Metanephros (tissue), 1 donor: Measurements from ENCODE around the gene CCDC196. TPM values are rescaled to one million over a fixed set of nuclear protein-coding genes. Genes with fewer than 3 reads are reported as not detected.

ENCODE experiments used
- total RNA-seq: library from RNA; depleted of rRNA; stranded (reverse); fragments of >200 nt; gene quantifications from one replicate; pipeline ENCODE4 v1.2.3, GENCODE V29; 2014

CCDC196 gene, protein sequence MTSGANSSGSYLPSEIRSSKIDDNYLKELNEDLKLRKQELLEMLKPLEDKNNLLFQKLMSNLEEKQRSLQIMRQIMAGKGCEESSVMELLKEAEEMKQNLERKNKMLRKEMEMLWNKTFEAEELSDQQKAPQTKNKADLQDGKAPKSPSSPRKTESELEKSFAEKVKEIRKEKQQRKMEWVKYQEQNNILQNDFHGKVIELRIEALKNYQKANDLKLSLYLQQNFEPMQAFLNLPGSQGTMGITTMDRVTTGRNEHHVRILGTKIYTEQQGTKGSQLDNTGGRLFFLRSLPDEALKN
- total RNA-seq = not detected

GRCh38 chr14:66485910-66486421, at the start of gene CCDC196:
Gene CCDC196, plus strand, starts transcription at chr14:66486371. Its CDS starts 132 bp downstream, at chr14:66486503.

DNA sequence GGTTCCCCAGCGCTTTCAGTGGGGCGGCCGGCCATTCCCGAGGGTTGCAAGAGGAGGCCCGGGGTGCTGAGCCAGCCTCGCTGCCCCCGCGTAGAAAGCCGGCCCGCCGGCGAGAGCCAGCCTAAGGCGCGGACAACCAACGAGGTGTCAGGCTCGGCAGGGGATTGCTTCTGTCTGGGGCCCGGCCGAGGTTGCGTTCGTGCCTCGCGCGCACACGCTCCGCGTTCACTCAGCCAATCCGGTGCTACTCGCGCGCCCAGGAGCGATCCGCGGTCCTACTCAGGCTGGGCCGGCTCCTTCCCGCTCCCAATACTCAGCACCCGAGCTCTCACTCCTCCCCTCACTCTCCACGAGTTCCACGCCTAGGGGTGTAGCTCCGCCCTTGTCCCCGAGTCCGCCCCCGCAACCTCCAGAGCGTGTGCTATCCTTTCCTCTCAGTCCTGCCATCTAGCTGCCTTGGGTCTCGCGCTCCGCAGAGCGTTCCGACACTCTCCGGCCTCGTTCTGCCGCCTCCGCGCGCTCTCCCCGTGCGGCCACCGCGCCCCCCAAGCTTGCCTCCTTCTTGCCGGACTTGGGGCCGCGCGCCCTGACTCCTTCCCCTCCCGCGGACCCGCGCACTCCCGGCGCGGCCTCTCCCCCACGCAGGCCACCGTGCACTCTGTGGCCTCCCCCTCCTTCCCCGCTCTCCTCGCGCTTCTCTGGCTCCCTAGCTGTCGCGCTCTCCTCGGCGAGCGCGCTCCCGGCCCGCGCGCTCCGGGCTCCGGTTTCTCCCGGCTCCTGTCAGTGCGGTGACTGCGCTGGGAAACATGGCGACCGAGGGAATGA, 21.8 kb downstream of the CCDC196 start, which contains the start of gene GPHN:
GPHN (plus strand) TSS at position 426 of the 825 bp plus-strand sequence.

Other genes starting within 250 kb of the CCDC196 start
- 55.1 TPM for gene GPHN, start 21.8 kb downstream of the CCDC196 start, total RNA-seq